ENCODE results near the gene PRR7.
"Not testable (repeated sequence)": the region's sequence is repeated elsewhere in the genome, so short reads cannot be mapped to it uniquely, and the experiment has no call there.

Gene PRR7

DNA sequence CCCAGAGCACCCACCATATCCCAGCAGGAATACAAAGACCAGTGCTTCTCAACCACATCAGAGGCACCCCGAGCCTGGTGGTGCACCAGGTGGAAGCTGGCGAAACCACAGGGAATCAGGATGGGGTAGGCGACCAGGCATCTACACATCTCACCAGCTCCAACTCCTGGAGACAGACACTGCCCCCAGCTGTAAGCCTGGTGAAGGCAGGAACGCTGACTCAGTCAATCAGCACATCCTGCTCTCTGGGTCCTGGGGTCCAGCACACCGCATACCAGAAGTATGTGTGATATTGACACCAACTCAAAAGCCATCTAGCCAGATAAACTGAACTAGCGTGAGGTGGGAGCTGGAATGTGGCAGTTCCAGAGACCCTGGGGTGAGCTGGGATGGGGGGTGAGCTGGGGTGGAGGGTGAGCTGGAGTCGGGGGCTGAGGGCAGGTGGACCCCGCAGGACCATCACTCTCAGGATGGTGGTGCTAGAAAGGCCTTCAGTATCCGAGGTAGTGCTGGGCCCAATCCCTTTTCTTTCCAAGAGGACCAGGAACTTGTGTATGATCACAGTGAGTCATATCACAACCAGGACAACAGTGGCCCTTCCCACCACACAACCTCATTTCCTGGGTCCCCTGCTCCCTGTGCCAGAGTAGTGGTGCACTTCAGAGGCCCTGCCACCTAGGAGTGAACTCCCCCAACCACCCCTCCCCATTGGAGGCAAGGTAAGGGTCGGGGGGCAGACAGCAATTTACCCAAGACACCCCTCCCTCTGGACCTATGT lies 24.3 kb downstream of the PRR7 start:
- no peak for DNase-seq

DNA sequence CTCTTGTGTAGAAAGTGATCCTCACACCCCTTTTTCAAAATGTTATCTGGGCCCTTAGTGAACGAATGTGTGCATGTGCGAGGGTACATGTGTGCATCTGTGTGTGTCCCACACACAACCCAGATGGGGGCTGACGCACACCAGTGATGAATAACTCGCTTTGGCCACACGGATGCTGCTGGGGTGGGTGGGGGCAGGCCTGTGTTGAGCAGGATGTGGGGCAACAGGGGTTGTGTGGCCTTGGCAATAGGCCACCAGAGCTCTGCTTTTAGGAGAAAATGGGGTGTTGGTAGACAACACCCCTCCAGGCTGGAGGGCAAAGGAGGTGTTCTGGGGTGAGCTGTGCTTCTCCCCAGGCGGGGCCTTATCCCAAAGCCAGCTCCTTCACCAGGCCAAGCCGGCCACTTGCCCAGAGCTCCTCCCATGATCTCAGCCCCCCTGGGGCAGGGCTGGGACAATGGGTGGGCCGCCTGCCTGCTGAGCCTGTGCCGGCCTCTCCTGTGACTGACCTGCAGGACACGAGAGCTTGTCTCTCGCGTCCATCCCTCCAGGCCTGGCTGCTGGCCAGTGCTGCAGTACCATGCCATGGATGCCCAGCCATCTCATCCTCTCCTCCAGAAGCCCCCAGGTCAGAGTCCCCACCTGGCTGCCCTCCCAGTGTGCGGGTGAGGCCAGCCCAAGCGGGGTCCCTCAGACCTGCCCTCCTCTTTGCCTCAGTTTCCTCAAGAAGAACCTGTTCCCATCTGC lies 25.2 kb downstream of the PRR7 start:
- no peak for DNase-seq

DNA sequence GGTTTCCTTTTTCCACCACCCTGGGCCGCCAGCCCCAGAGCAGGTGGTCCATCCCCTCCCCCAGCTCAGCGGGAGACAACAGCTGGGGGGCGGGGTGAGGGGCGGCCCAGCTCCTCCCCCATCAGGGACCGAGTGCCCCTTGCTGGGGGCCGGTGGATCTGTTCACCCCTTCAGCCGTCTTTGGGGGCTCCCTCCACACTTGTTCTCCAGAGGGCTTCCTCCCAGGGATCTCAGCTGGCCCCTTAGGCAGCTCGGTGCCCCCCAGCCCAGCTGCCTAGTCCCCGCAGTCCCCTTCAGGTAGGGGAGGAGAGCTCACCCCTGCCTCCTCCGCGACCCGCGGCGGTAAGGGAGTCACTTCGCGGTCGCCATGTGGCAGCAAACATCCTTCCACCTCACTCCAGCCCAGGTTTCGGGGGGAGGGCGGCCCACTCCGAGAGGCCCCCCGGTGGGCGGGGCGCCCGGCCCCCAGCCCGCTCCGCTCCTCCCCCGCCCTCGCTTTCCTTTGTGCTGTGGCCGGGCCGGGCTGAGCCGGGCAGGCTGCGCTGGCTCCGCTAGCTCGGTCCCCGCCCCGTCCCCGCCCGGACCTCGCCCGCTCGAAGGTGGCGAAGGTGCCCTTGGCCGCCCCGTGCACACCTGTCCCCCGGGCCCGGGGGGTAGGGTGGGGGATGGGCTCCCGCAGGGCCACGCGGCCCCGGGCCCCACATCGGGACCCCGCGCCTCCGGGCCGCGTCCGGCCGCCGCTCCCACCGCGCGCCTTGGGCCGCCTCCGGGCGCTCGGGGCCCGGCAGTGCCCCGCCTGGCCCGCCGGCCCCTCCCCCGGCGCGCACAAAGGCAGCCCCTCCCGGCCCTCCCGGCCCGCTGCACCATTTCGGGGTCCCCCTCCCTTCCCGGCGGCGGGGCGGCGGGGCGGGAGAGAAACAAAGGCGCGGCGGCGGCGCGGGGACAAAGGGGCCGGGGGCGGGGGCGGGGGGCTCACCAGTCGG lies 26.1 kb downstream of the PRR7 start:
- peak in 1 of 2 experiments; percentile 38 for DNase-seq

DNA sequence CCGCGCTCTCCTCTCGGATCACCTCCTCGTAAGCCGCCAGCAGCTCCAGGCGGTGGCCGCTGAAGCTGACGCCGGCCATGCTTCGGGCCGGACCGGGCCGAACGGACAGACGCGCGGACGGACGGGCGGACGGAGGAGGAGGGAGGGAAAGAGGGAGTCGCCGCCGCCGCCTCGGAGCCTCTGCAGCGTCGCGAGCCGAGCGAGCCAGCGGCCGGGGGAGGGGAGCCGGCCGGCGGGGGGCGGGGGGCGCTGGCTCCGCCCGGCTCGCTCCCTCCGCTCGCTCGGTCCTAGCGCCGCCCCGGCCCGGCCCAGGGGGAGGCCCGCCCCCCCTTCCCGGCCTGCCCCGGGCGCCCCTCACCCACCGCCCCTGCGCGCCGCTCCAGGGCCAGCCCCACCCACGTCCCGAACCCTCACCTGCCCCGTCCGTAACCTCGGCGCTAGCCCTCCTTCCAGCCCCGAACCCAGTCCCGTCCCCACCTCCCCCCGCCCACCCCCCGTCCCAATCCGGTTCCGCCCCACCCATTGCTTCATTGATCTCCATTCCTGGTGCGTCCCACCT lies 26.9 kb downstream of the PRR7 start, which contains the start of gene DBN1:
Gene DBN1, minus strand, starts transcription at position 192 of the 559 bp plus-strand sequence. Its CDS starts 113 bp downstream, at position 79.
- DNase-seq, result peak in 1 of 2 experiments; percentile 66

DNA sequence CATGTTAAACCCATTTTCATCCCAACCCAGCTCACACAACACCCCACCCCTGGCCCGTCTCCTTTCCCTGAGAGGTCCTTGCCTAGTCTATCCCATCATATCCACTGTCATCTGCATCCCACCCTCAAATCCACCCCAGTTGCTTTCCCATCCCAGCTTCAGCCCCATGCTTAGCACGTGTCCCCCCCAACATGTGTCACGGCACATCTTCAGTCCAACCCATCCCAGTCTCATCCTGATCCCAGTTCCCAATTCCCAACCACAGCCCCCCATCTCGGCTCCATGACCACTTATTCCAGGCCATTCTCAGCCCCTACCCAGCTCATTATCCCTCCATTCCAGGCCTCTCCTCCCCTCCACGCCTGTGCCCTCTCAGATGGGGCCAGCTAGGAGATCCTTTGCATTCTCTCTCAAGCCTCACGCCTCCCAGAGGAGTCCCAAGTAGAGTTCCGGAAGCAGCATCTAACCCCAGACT lies 27.4 kb downstream of the PRR7 start:
- no peak for DNase-seq

DNA sequence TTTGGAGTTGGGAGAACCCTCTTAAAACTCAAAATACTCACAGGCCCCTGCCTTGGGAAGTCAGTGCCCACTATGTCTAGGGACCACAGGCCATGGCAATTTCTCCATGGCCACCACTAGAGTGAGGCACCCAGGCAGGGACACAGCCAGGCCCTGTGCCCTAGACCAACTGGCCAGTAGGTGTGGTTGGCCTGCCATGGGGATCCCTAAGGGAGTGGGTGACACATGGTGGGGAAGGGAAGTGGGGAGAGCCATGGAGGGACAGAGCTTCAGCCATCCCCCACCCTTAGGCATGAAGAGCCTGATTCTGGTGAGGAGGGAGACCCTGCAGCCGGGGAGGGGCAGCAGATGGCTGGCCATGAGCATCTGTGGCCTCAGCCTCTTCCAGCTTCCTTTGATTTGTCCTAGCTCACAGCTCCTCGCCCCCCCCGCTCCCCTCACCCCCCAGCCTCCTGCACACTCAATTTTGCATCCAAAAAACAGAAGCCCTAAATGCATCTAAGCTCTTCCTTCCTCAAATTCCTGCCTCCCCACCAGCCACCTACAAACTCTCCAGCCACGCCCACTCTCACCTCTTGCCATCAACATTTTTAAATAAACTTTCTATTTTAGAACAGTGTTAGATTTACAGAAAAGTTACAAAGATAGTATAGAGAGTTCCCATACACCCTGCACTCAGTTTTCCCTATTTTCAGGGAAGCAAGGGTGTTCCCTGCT lies 28.4 kb downstream of the PRR7 start:
- no peak for DNase-seq

DNA sequence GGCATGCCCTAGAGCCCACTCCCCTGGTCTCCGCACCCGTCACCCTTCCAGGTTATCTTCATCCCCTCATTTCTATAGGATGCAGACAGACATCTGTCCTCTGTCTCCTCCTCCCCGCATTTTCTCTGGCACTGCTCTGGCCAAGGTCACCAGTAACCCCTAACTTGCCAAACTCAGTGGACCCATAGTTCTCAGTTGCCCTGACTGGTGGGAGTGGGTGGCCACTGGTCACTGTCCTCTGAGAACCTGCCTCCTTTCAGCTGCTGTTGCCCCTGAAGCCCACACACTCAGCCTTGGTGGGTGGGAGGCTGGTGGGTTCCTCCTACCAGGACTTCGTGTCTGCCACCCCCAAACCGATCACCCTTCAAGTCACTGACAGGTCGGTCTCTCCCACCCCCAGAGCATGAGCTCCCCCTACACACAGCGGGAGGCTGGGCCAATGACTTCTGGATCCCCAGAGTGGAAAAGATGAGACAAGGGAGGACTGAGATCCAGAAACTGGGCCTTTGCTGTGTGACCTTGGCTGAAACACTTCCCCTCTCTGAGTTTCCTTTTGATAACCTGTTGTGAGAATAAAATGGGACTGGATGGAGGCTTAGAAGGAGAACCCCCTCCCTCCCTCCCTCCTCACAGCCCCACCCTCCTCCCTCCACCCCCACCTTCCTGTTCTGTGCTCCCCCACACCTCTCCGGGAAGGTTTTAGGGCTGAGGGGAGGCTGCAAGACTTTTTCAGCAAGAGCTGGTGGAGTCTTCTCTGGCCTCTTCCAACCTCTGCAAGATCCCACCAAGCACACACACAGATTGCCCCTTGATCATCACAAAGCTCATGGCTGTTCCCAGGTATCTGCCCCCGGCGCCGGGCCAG lies 29.2 kb downstream of the PRR7 start:
- no peak for DNase-seq

DNA sequence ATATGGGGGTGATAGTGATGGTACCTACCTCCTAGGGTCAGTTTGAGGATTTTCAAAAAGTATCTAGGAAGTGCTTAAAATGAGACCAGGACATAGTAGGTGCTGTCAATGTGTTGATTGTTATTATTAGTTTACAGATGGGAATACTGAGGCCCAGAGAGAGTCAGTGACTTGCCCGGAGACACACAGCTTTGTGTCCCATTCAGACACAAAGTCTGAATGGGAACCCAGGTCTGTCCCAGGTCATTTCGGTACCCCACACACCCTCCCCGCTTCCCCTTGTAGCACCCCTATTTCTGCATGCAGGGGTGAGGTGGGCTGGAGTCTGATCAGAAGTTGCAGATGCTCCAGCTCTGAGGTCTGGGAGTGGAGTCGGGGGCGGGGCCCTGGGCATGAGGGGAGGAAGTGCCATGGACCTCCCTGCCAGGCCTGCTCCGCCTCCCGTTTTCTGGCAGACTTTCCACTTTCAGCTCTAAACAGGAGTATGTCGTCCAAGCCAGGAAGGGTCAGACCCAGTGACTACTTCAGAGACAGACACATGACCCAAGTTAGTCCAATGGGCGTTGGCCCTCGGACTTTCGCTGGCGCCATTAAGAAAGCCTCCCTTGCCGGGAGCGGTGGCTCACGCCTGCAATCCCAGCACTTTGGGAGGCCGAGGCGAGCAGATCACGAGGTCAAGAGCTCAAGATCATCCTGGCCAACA lies 30.1 kb downstream of the PRR7 start:
- DNase-seq, result no peak

DNA sequence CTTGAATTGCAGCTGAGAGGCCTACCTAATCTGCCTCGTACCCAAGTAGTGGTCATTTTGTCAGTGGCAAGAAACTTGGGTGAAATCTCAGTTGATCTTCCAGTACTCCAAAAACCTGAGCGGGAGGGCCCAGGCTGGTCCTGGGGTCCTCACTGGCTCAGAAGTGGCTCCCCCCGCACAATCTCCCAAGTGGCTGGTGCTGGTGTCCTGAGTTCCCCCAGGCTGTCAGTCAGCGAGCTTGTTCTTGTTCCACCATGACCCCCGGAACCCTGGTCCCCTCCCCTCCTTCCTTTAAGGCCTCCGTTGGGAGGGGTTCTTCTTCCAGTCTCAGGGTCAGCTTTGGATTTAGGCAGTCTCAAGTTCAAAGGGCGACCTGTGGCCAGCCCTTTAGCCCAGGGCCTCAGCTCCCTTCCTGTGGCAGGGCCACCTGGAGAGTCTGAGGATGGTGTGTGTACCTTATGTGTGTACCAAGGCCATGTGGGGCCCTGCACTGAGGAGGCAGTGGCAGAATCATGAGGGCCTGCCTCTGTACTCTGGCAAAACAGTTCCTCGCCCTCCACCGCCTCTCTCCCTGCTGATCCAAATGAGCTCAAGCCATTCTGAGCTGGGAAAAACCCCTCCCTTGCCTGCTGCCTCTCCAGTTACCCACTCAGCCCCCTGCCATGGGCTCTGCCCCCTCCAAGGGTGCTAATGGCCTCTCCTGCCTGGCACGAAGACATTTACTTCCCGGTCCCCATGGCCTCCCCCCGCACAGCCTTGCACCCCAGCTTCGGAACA lies 31.3 kb downstream of the PRR7 start:
- DNase-seq, result no peak

DNA sequence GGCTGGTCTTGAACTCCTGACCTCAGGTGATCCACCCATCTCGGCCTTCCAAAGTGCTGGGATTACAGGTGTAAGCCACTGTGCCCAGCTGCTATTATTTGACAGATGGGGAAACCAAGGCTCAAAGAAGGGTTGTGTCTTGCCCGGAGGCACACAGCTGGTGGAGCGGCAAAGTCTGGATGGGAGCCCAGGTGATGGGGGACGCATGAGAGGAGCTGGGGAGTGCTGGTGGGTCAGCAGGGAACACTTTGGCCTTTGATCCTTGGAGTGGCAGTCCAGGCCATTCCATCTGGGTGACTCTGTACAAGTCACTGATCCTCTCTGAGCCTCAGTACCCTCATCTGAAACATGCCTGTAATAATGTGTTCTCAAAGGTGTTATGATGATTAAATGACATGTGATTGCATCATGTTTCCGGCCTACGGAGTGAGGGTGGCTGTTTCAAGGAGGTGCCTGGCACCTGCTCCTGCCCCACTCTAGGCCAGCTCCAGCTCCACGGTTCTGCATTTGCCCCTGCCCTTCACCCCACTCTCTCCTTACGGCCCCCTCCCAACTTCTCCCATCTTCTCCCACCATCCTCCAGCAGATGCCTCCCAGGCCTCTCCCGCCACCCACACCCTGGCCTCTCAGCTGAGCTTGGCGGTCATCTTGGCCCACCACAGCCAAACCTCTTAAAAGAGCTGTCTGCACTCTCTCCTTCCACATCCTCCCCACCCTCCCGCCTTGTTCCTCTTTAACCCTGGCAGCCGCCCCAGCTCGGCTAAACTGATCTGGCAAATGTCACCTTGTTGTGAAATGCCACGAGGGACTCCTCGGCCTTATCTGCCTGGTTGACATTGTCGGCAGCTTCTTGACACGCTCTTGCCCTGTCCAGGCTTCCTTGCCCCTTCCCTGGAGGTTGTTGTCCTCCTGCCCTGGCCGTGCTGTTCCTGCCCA lies 32.4 kb downstream of the PRR7 start:
- DNase-seq, result no peak

DNA sequence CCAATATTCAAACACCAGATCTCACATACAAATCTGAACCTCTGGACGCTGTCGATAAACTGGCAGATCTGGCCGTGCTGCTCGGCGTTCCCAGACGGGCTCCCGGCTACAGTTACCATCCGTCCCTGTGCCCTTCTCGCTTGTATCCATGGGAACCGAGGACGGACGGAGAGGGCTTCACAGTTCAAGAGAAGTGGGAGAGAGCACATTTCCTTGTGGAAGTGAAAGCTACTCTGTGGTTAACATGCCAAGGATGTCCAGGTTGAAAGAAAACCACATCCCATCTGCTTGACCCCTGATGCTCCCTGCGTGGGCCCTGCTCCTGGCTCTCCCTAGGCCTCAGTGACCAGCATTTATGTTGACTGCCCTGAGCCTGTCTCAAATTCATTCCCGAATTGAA lies 33.2 kb downstream of the PRR7 start:
- no peak for DNase-seq

DNA sequence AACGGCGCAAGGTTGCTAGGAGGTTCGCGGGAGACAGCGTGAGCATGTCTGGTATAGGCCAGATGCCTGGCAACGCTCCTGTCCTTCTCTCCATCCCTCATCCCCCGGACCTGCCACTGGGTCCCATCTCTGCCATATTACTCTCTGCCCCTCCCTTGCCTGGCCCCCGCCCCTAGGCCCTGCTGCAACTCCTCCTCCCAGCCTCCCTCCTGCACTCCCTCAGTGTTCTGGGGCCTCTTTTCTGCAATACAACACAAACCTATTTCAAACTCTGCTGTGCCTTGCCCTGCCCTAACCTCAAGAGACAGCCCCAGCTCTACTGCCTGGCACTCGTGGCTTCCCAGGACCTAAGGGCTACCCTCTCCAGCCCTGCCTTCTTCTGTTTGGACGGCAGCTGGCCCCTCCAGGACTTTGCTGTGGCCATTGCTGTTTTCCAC lies 35.8 kb downstream of the PRR7 start:
- no peak for DNase-seq

DNA sequence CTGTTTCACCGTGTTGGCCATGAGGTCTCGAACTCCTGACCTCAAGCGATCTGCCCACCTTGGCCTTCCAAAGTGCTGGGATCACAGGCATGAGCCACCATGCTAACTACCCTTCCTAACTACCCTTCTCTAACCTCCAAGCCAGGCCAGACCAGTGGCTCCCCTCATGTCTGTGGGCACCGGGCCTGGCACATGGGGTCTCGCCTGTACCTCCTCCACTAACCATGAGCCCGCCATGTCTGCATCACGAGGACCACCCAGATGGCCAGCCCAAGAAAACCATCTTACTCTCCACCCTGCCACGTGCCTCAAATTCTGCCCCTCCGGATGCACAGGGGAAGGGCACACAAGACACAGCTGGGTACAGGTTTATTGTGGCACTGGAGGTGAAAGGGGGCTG lies 36.4 kb downstream of the PRR7 start:
- no peak for DNase-seq

DNA sequence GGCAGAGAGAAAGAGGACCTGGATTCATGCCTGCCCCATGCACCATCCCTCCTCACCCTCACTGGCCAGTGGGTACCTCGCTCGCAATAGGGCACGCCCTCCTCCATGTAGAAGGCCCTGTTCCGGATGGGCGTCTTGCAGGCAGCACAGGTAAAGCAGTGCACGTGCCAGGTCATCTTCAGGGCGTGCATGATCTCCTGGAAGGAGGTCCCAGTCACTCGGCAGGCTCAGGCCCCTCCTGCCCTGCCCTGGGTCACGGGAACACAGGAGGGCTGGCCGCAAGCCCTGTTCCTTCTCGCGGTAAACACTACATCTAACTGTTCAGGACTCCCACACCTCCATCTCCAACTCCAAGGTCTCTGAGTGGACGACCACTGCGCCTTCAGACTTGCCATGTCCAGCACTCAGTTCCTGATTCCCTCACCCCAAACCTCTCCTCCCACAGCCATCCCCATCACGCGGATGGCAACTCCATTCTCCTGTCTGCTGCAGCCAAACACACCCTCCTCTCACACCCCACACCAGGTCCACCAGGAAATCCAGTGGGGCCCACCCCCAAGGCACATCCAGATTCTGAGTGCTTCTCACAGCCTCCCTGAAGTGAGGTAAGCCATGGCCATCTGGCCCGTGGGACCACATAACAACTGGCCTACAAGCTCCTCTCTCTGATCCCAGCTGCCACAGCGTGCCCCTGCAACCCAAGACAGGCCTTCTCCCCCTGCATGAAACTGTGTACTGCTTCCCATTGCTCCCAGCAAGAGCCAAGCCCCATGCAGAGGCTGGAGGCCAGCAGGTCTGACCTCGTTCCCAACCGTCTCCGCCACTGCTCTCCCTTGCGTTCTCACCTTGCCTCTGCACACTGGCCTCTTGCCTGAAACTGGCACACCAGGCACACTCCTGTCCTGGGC lies 37.6 kb downstream of the PRR7 start:
- DNase-seq, result no peak

DNA sequence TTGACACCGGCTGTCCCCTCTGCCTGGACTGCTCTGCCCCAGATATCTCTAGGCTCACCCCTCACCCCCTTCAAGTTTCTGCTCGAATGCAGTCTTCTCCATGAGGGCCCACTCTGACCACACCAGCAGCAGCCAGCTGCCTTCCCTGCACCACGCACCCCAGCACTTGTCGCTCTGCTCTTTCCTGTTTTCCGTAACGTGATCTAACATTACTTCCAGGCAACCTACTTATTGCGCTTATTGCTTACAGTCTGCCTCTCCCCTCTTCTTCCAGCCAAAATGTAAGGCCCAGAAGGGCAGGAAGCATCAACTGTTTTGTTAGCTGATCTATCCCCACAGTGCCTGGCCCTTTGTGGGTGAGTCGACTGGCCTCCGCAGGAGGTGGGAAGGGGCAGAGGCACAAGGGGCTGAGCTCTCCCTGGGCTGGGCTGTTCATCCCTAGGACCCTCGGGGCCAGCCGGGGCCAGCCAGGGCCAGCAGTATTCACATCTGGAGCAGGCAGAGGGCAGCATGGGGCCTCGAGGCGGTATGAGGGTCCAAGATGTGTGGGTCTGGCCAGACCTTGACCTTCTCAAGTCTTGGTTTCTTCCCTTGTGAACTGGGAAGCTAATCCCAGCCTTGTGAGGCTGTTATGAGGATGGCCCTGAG lies 38.4 kb downstream of the PRR7 start:
- DNase-seq, result no peak

DNA sequence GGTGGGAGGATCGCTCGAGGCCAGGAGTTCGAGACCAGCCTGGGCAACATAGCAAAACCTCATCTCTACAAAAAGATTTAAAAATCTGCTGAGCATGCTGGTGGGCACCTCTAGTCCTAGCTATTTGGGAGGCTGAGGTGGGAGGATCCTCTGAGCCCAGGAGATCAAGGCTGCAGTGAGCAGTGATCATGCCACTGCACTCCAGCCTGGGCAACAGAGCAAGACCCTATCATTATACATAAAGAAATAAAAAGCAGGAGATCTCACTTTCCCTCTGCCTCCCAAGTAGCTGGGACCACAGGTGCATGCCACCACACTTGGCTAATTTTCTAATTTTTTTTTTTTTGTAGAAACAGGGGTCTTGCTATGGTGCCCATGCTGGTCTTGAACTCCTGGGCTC lies 39.1 kb downstream of the PRR7 start:
- DNase-seq, result not testable (repeated sequence)
